HT1080 (cell line): ENCODE measurements around the gene FYN. TPM values are rescaled to one million over a fixed set of nuclear protein-coding genes. Genes with fewer than 3 reads are reported as not detected.

Experiments
- DNase-seq: peaks from one replicate; pipeline ENCODE4 v3.0.0-alpha.2; 2015; ENCODE audit warnings: low read depth
- total RNA-seq: library from RNA; depleted of rRNA; stranded (reverse); fragments of >200 nt; shearing (Covaris generic); gene quantifications from 2 replicates; pipeline ENCODE4 v1.2.3, GENCODE V29; 2014

The FYN gene
- total RNA-seq, 1 experiment from 2014 or later: 50.2 TPM

GRCh38 chr6:111834356-111834755 is 38.9 kb downstream of the FYN start:
- DNase-seq: no peak

GRCh38 chr6:111832833-111833418 is 40.3 kb downstream of the FYN start:
- no peak for DNase-seq

- DNase-seq: no peak
Measured at GRCh38 chr6:111831408-111831807, 41.8 kb downstream of the FYN start.

- no peak for DNase-seq
Measured at GRCh38 chr6:111829998-111830397, 43.3 kb downstream of the FYN start.

- DNase-seq: no peak
Measured at GRCh38 chr6:111829581-111829980, 43.7 kb downstream of the FYN start.

GRCh38 chr6:111828809-111829208 is 44.4 kb downstream of the FYN start:
- DNase-seq: no peak

GRCh38 chr6:111825439-111826086 is 47.7 kb downstream of the FYN start:
- DNase-seq: no peak

GRCh38 chr6:111824608-111825337 is 48.5 kb downstream of the FYN start:
- no peak for DNase-seq

GRCh38 chr6:111823831-111824607 is 49.2 kb downstream of the FYN start:
- peak; percentile 55 for DNase-seq

GRCh38 chr6:111823012-111823411 is 50.2 kb downstream of the FYN start:
- no peak for DNase-seq

GRCh38 chr6:111819458-111819857 is 53.8 kb downstream of the FYN start:
- DNase-seq: no peak

GRCh38 chr6:111818539-111819226 is 54.6 kb downstream of the FYN start:
- DNase-seq: no peak

GRCh38 chr6:111817451-111818120 is 55.7 kb downstream of the FYN start:
- no peak for DNase-seq

GRCh38 chr6:111813677-111814310 is 59.5 kb downstream of the FYN start:
- DNase-seq: no peak

- DNase-seq: peak; percentile 67
Measured at GRCh38 chr6:111813237-111813636, 60.0 kb downstream of the FYN start.

- no peak for DNase-seq
Measured at GRCh38 chr6:111812060-111813038, 60.9 kb downstream of the FYN start.

GRCh38 chr6:111810294-111811131 is 62.7 kb downstream of the FYN start:
- no peak for DNase-seq

GRCh38 chr6:111809766-111810165 is 63.5 kb downstream of the FYN start:
- no peak for DNase-seq
